Measurements from ENCODE around the gene NKAIN2.
"Not testable (repeated sequence)": the region's sequence is repeated elsewhere in the genome, so short reads cannot be mapped to it uniquely, and the experiment has no call there.

The NKAIN2 gene

DNA sequence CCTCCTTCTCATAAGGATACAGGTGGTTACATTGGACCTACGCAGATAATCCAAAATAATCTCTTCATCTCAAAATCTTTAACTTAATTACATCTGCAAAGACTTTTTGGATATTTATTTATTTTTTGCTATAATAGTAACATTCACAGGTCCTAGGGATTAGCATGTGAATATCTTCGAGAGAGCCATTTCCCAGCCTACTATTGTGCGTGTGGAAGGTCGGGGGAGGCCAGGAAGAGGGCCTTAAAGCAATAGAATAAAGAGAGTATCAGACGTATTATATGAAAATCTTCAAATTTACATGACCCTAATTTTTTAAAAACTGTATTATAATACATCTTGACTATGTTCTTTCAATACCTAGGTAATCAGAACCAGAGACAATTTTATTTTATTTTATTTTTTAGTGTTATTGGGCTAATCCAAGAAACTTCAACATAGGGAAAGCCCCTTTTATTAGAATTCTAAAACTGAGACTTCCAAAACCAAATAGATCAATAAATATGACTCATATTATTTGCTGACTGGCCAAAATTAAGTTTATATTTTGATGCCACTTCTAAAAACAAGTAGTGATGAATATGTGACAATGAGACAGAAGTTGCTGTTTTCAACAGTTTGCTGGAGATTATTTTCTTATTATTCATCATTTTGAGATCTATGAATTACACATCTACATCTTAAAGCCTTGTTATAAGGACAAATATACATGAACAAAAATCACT is 536.1 kb downstream of the NKAIN2 start:
- no peak for DNase-seq (ENCODE audit: low read depth)

DNA sequence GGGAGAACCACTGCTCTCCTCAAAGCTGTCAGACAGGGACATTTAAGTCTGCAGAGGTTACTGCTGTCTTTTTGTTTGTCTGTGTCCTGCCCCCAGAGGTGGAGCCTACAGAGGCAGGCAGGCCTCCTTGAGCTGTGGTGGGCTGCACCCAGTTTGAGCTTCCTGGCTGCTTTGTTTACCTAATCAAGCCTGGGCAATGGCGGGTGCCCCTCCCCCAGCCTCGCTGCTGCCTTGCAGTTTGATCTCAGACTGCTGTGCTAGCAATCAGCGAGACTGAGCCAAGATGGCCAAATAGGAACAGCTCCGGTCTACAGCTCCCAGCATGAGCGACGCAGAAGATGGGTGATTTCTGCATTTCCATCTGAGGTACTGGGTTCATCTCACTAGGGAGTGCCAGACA is 544.7 kb downstream of the NKAIN2 start:
- DNase-seq (ENCODE audit: low read depth): not testable (repeated sequence)

- DNase-seq (ENCODE audit: low read depth): no peak
Measured at GRCh38 chr6:124355146-124355545, 551.5 kb downstream of the NKAIN2 start.

DNA sequence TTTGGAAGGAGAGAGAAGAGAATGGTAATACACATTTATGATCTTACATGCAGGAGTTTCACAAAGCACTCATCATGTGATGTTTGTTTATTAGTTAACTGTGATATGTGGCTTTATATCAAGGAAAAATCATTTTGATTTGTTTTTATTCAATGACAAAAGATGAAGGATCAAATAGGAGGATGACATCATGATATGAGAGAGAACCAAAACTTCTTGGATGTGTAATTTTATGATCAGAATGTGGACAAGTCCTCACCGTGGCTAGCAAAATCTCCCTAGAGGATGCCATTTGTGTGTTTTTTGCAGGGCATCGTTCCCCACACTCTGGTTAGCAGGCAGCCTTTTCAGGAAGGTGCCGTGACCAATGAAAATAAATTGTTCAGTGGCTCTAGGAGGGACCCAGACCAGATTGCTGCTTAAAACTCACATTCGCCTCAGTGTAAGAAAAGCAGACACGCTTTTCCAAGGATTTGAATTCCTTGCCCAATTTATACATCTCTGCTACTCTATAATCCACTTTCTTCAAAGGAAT is 552.7 kb downstream of the NKAIN2 start:
- no peak for DNase-seq (ENCODE audit: low read depth)

DNA sequence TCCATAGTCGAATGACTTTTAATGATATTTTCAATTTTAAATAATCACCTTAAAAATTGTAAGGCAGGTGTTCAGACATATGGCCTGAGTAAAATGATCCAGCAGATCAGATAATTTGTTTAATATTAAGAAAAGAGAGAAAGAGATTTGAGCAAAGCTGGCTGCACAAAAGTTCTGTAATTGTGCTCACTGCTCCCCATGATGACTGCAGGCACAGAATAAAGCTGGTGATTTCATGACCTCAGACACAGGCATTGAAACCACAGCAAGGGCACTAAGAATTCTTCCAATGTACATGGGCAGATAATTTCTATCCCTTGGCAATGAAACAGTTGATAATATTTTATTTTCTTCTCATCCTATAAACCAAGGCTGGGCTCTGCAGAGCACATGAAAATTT is 553.1 kb downstream of the NKAIN2 start:
- no peak for DNase-seq (ENCODE audit: low read depth)

DNA sequence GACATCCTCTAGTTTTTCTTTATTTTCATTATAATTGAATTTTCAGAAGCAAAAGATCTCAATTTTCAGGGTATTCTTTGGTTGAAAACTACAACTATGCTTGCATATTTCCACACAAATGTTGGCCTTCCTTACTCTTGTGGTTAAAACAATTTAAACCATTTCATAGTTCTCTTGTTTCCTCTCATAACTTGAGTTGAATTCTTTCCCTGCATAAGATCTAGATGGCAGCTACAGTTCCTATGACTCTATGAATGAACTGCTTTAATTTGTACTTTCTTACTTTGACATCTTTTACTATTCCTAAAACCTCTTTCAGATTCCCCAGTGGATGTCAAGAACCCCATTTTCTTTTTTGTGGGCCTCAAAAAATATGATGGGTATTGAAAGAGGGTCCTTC is 564.5 kb downstream of the NKAIN2 start:
- DNase-seq (ENCODE audit: low read depth): no peak

- DNase-seq (ENCODE audit: low read depth): no peak
Measured at GRCh38 chr6:124371974-124372475, 568.4 kb downstream of the NKAIN2 start.

GRCh38 chr6:124373386-124373785 is 569.7 kb downstream of the NKAIN2 start:
- no peak for DNase-seq (ENCODE audit: low read depth)

- DNase-seq (ENCODE audit: low read depth): no peak
Measured at GRCh38 chr6:124389127-124389526, 585.5 kb downstream of the NKAIN2 start.

DNA sequence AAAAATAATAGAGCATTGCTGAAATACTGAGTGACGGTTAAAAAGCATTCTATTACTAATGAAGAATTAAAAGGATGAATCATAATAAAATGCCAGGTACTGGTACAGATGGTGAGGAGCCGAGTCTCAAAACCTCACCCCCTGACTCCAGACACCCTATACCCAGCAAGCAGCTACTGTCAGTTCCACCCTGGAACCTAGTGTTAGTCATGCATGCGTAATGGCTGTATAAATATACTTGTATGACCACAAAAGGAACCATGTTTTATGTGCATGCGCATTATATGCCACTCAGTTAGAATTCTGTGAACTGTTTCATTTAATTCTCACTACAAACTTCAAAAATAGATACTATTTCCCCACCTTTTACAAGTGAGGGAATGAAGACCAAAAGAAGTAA is 589.9 kb downstream of the NKAIN2 start:
- no peak for DNase-seq (ENCODE audit: low read depth)

- no peak for DNase-seq (ENCODE audit: low read depth)
Measured at GRCh38 chr6:124396361-124396760, 592.7 kb downstream of the NKAIN2 start.

GRCh38 chr6:124400261-124400999 is 596.8 kb downstream of the NKAIN2 start:
- no peak for DNase-seq (ENCODE audit: low read depth)

DNA sequence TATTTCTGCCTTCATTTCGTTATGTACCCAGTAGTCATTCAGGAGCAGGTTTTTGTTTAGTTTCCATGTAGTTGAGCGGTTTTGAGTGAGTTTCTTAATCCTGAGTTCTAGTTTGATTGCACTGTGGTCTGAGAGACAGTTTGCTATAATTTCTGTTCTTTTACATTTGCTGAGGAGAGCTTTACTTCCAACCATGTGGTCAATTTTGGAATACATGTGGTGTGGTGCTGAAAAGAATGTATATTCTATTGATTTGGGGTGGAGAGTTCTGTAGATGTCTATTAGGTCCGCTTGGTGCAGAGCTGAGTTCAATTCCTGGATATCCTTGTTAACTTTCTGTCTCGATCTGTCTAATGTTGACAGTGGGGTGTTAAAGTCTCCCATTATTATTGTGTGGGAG is 606.8 kb downstream of the NKAIN2 start:
- DNase-seq (ENCODE audit: low read depth): not testable (repeated sequence)

DNA sequence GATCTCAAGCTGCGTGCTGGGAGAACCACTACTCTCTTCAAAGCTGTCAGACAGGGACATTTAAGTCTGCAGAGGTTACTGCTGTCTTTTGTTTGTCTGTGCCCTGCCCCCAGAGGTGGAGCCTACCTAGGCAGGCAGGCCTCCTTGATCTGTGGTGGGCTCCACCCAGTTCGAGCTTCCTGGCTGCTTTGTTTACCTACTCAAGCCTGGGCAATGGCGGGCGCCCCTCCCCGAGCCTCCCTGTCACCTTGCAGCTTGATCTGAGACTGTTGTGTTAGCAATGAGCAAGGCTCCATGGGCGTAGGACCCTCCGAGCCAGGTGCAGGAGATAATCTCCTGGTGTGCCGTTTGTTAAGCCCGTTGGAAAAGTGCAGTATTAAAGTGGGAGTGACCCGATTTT is 609.0 kb downstream of the NKAIN2 start:
- DNase-seq (ENCODE audit: low read depth): not testable (repeated sequence)

GRCh38 chr6:124420116-124420840 is 616.6 kb downstream of the NKAIN2 start:
- DNase-seq (ENCODE audit: low read depth): no peak

DNA sequence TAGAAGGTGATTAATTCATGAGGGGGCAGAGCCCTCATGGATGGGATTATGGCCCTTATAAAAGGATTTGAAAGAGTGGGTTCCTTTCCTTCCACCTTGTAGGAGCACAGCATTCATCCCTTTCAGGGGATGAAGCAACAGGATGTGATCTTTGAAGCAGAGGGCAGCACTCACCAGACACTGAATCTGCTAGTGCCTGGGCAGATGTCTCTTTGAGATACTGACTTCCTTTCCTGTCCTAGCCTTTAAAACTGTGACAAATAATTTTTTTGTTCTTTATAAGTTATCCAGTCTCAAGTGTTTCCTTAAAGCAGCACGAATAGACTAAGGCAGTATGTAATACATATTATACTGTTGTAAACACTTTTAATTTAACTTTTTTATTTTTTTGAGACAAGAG is 620.0 kb downstream of the NKAIN2 start:
- no peak for DNase-seq (ENCODE audit: low read depth)

DNA sequence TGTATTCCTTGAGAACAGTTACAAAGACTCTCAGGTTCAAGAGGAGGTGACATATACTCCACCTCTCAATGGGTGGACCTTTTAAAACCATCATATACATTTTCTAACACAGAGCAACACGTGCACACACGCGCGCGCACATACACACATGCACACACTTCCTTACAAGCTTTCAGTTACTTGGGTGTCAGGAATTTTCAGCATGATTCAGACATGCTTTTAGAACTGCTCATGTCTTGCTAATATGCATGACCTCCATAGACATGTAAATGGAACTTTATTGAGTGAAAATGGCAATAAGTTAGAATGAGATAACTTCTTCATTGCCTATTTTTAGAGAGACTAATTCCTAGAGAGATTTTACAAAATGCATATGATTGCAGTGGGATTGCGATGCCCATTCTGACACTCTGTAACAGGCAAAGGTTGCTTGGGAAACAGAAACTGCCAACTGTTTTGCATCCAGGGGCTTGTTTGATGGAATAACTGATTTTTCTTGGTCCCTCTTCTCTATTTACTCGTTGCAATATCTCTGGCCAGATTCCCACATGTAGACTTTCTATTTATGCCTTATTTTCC is 627.2 kb downstream of the NKAIN2 start:
- DNase-seq (ENCODE audit: low read depth): no peak

DNA sequence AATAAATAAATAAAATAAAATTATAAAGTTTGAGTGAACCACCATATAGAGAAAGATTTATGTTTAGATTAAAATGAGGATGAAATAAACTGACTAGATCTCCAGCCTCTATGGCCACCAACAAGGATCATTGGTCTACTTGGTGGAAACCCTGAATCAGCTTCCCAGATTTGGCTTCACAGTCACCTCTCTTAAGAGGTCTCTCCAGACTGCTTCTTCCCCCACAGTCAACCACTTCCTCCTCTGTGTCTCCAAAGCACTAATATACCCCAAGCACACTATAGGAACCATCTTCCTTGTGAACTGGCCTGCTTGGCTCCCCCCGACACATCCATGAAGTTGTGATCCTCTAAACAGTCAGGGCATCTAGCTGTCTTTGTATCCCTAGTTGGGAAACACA is 629.0 kb downstream of the NKAIN2 start:
- no peak for DNase-seq (ENCODE audit: low read depth)

DNA sequence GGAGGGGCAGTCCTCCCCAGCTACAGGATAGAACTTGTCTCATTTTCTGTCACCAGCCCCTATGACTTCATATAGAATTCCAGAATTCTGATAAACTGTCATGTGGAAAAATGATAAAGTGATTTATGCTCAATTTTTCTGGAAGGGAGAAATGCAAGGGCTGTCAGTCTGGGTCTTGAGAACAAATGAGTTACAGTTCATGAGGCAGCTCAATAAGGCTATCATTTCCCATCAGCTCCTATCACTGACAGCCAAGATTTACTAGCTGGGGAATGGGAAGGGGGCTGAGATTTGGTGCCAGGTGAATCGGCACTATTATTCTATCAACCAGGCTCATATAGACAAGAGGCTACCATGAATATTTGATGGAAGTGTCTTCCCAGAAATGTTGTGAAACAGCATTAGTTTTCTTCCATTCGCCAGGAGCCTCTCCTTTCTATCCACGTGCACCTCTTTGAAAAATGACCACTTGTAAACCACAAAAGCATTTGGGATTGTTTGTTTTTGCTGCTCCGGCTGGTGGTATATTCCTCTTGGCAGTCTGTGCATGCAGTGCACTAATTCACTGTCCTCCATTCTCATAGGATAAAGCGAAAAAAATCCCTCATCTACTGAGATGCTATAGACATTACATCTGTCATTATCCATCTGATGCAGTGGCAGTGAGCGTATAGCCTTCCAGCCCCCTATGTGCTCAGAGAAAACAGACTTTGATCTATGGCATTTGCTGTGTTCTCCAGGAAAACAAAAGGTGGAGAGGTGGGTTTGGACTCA is 629.9 kb downstream of the NKAIN2 start:
- no peak for DNase-seq (ENCODE audit: low read depth)

DNA sequence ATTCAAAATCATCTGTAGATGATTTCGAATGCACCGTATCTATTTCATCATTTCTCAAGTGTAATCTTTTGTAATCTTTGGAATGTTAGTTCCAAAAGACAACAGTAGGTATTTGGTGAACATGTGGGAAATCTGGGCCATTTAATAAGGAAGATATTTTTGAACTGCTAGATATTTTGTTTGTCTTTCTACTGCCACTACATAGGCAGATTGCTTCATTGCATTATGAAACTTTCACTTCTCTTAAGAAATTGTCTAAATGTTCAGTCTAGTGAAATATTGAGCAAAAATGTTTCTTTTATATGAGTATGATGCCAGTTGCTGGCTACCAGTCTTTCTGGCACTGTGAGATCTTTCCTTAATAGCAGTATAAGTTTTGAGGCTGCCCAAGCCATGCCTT is 630.8 kb downstream of the NKAIN2 start:
- no peak for DNase-seq (ENCODE audit: low read depth)

- DNase-seq (ENCODE audit: low read depth): no peak
Measured at GRCh38 chr6:124436803-124437202, 633.1 kb downstream of the NKAIN2 start.

All from CMK (cell line).